Adrenal gland (tissue), 12 donors: Measurements from ENCODE around the gene HES5. TPM values are rescaled to one million over a fixed set of nuclear protein-coding genes. Genes with fewer than 3 reads are reported as not detected.

Experiments
- DNase-seq, 7 donors: peaks; one replicate each; pipeline ENCODE4 v3.0.0-alpha.2; 2019 to 2020
- H3K27ac ChIP-seq, 5 donors: fragments of 200-600 bp; sonication (generic) in 4 of 5; 1 replicate in 3 of 5; 2 replicates in 2 of 5; pipeline versions ENCODE4 v1.5.1 to v1.8.0; 2016 to 2020; ENCODE audit warnings: mild to moderate bottlenecking in 1 of 5
- H3K27me3 ChIP-seq: fragments of 200-600 bp; 2 replicates; pipeline ENCODE4 v1.8.0; 2021
- H3K36me3 ChIP-seq, 2 donors: fragments of 200-600 bp; replicated peaks in 1 of 2; 1 replicate in 1 of 2; 2 replicates in 1 of 2; pipeline versions ENCODE4 v1.5.1 to v1.8.0; 2018 to 2022
- H3K4me1 ChIP-seq, 2 donors: fragments of 200-600 bp; replicated peaks in 1 of 2; 1 replicate in 1 of 2; 2 replicates in 1 of 2; pipeline versions ENCODE4 v1.5.1 to v1.8.0; 2018 to 2021
- H3K4me3 ChIP-seq, 4 donors: fragments of 200-600 bp; sonication (generic) in 3 of 4; one replicate each; pipeline ENCODE4 v1.5.1; 2016 to 2018
- H3K9me3 ChIP-seq, 3 donors: fragments of 200-600 bp; sonication (generic) in 1 of 3; replicated peaks in 1 of 3; 1 replicate in 2 of 3; 2 replicates in 1 of 3; pipeline versions ENCODE4 v1.5.1 to v1.8.0; 2016 to 2021
- CTCF ChIP-seq, 6 experiments: fragments of 450-650 bp in 4 of 6; fragments of 200-600 bp in 2 of 6; sonication (generic) in 1 of 6; IDR thresholded peaks; 1 replicate in 5 of 6; 2 replicates in 1 of 6; pipeline versions ENCODE4 v1.5.1 to v1.8.0; 2016 to 2021; ENCODE audit warnings: antibody characterized with exemption in 6 of 6, mild to moderate bottlenecking in 2 of 6, moderate library complexity in 1 of 6
- POLR2A ChIP-seq, 2 donors: fragments of 450-650 bp; IDR thresholded peaks; one replicate each; pipeline ENCODE4 v1.6.1; 2017; ENCODE audit warnings: antibody characterized with exemption in 2 of 2, mild to moderate bottlenecking in 2 of 2, moderate library complexity in 1 of 2
- WGBS, 4 donors: extraction: QIAGEN DNeasy Blood & Tissue Kit in 2 of 4; methylation state at CpG; one replicate each; pipeline versions ENCODE4 v1.1.5 to v1.1.7; 2013 to 2017; 5-methylcytosine and 5-hydroxymethylcytosine counted together
- intact Hi-C, 2 donors: fragments of 100-400 bp; cut with DNase I; formaldehyde crosslinking; loops; one replicate each; pipeline versions ENCODE4 v1.14.1 to v1.15.0; 2022 to 2023
- polyA plus RNA-seq, 3 donors: library from polyadenylated mRNA; stranded (reverse); fragments of 200-250 nt in 2 of 3; fragments of 350-450 nt in 1 of 3; fragmentation: Illumina TruSeq in 1 of 3; extraction: RNeasy Lipid Tissue Mini Kit (QIAGEN cat#74804) in 1 of 3; gene quantifications; one replicate each; pipeline ENCODE4 v1.2.3, GENCODE V29; 2013 to 2014
- total RNA-seq, 9 donors: library from RNA; depleted of rRNA in 4 of 9; stranded (reverse); fragments of >200 nt in 4 of 9; fragments of 120-200 nt in 1 of 9; fragmentation: NEBNext Ultra II Directional in 1 of 9; extraction: Animal tissue kit (Norgen Biotek cat#: 25700) in 1 of 9; gene quantifications; one replicate each; pipeline versions ENCODE4 v1.1.0 to v1.2.4, GENCODE V29; 2013 to 2023
- donor health status: healthy with polysubstance abuse.
- donor health status: Bipolar disorder and iron deficiency.
- donor health status: DM: yes; HTN: yes; CAD: no.
- donor health status: DM: no; HTN: no; CAD: no.
- donor health status: DM: no; HTN: no; CAD: no.
- donor health status: DM: yes; HTN: yes; CAD: no.

Gene HES5
- total and polyA plus RNA-seq, 12 donors: 0.28 TPM; not detected in 11

- H3K4me1 ChIP-seq: peaks cover 22 to 43% of the 10 kb centered on the region in 2 donors
- intact Hi-C loops: no loop called here
These were observed 6.7 kb downstream of the HES5 start for GRCh38 chr1:2523191-2523890.

GRCh38 chr1:2522230-2522629 lies 7.8 kb downstream of the HES5 start:
- 85 to 91% (median 90%) methylated on average over 6 to 7 of the region's 7 CpGs for WGBS, 4 donors
- intact Hi-C loops: no loop called here

More at GRCh38 chr1:2523191-2523890, 6.7 kb downstream of the HES5 start:
- no peak overlapping the region for H3K27ac ChIP-seq
- no peak for TF ChIP-seq CTCF (IDR thresholded peaks at IDR 0.05)
- no peak for TF ChIP-seq POLR2A (IDR thresholded peaks at IDR 0.05)
- H3K4me3 ChIP-seq: no peak overlapping the region
- 66 to 75% (median 69%) methylated on average over 16 to 32 of the region's 32 CpGs for WGBS, 4 donors
- peaks cover 0 to 35% of the 10 kb centered on the region in 2 donors for H3K36me3 ChIP-seq
- no peak for DNase-seq
- H3K9me3 ChIP-seq: no peaks in the 10 kb centered on the region
- no peaks in the 10 kb centered on the region for H3K27me3 ChIP-seq

GRCh38 chr1:2520806-2521205 lies 9.3 kb downstream of the HES5 start:
- peaks cover 16 to 26% of the 10 kb centered on the region in 2 donors for H3K4me1 ChIP-seq
- DNase-seq: no peak
- WGBS, 4 donors: 71 to 82% (median 74%) methylated on average over 10 to 21 of the region's 21 CpGs
- H3K4me3 ChIP-seq: no peak overlapping the region
- H3K27me3 ChIP-seq: no peaks in the 10 kb centered on the region
- TF ChIP-seq CTCF (IDR thresholded peaks at IDR 0.05): no peak
- no peak for TF ChIP-seq POLR2A (IDR thresholded peaks at IDR 0.05)
- peaks cover 0 to 58% of the 10 kb centered on the region in 2 donors for H3K36me3 ChIP-seq
- intact Hi-C loops: no loop called here
- no peak overlapping the region for H3K27ac ChIP-seq
- H3K9me3 ChIP-seq: no peaks in the 10 kb centered on the region

More at GRCh38 chr1:2522230-2522629, 7.8 kb downstream of the HES5 start:
- Histone ChIP-seq H3K27ac (no peak overlapping the region), H3K9me3 (no peaks in the 10 kb centered on the region), H3K4me3 (no peak overlapping the region), H3K36me3 (peaks cover 0 to 47% of the 10 kb centered on the region in 2 donors), H3K4me1 (peaks cover 22 to 34% of the 10 kb centered on the region in 2 donors), H3K27me3 (no peaks in the 10 kb centered on the region)
- DNase-seq: no peak
- TF ChIP-seq POLR2A (IDR thresholded peaks at IDR 0.05) (no peak), CTCF (IDR thresholded peaks at IDR 0.05) (no peak)

- H3K36me3 ChIP-seq: peaks cover 0 to 64% of the 10 kb centered on the region in 2 donors
- no peak overlapping the region for H3K4me3 ChIP-seq
- H3K4me1 ChIP-seq: peaks cover 10 to 21% of the 10 kb centered on the region in 2 donors
- 95 to 99% (median 96%) methylated on average over 8 to 20 of the region's 20 CpGs for WGBS, 4 donors
- DNase-seq: no peak
- no peak for TF ChIP-seq CTCF (IDR thresholded peaks at IDR 0.05)
- no peak for TF ChIP-seq POLR2A (IDR thresholded peaks at IDR 0.05)
- no peaks in the 10 kb centered on the region for H3K27me3 ChIP-seq
- intact Hi-C loops: no loop called here
- no peaks in the 10 kb centered on the region for H3K9me3 ChIP-seq
- no peak overlapping the region for H3K27ac ChIP-seq
These were observed 9.9 kb downstream of the HES5 start for GRCh38 chr1:2520206-2520605.
